ENCODE results near the gene STAMBPL1. TPM values are rescaled to one million over a fixed set of nuclear protein-coding genes. Genes with fewer than 3 reads are reported as not detected.

The STAMBPL1 gene
- total and polyA plus RNA-seq, 10 donors, result 6.2 to 49.4 (median 25.6) TPM

DNA sequence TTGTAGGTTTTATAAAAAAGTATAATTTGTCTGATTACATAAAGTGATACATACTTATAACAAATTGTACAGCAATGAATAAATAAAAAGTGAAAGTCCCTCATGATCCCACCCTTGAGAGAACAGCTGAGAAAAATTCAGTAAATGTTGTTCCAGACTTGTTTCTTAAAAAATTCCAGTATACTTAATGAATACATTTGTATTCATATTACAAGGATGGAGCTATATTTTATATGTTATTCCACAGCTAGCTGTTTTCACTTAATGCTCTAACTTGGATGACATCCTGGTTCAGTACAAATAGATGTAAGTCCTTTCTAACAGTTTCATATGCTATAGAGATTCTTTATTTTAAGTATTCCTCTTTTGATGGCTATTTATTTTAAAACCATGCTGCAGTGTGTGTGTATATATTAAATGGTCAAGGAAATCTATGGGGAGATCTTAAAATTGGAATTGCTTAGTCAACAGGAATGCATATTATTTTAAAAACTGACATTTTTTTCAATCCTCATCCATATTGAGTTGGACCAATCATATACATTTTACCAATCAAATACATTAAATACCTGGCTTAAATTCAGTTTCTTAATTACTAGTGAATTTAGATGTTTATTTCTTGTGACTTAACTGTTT is 8.9 kb downstream of the STAMBPL1 start:
- TF ChIP-seq, protein P1, sequence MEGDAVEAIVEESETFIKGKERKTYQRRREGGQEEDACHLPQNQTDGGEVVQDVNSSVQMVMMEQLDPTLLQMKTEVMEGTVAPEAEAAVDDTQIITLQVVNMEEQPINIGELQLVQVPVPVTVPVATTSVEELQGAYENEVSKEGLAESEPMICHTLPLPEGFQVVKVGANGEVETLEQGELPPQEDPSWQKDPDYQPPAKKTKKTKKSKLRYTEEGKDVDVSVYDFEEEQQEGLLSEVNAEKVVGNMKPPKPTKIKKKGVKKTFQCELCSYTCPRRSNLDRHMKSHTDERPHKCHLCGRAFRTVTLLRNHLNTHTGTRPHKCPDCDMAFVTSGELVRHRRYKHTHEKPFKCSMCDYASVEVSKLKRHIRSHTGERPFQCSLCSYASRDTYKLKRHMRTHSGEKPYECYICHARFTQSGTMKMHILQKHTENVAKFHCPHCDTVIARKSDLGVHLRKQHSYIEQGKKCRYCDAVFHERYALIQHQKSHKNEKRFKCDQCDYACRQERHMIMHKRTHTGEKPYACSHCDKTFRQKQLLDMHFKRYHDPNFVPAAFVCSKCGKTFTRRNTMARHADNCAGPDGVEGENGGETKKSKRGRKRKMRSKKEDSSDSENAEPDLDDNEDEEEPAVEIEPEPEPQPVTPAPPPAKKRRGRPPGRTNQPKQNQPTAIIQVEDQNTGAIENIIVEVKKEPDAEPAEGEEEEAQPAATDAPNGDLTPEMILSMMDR (IDR thresholded peaks at IDR 0.05 in 8 of 11, conservative IDR thresholded peaks at IDR 0.05 in 3 of 11), result no peak
- TF ChIP-seq POLR2A (IDR thresholded peaks at IDR 0.05), result no peak
- no peak for TF ChIP-seq POLR2AphosphoS5 (IDR thresholded peaks at IDR 0.05)
- H3K27ac ChIP-seq, result peak overlapping the region in 1 of 8 donors; percentile 54
- H3K4me1 ChIP-seq, result peaks cover 1 to 99% (median 67%) of the 10 kb centered on the region in 6 donors
- H3K27me3 ChIP-seq (replicated peaks in 1 of 7), result no peaks in the 10 kb centered on the region
- intact Hi-C loops (cut with DNase I; ENCODE audit: low total_unique reads), result loop anchor here (10.0 kb wide), 1 partner anchor 96 kb away; no protein-coding TSS in a partner anchor
- H3K4me3 ChIP-seq, result no peak overlapping the region
- no peaks in the 10 kb centered on the region for H3K9me3 ChIP-seq
- DNase-seq, result no peak
- H3K36me3 ChIP-seq, result peaks cover 0 to 2% (median 0%) of the 10 kb centered on the region in 6 donors

DNA sequence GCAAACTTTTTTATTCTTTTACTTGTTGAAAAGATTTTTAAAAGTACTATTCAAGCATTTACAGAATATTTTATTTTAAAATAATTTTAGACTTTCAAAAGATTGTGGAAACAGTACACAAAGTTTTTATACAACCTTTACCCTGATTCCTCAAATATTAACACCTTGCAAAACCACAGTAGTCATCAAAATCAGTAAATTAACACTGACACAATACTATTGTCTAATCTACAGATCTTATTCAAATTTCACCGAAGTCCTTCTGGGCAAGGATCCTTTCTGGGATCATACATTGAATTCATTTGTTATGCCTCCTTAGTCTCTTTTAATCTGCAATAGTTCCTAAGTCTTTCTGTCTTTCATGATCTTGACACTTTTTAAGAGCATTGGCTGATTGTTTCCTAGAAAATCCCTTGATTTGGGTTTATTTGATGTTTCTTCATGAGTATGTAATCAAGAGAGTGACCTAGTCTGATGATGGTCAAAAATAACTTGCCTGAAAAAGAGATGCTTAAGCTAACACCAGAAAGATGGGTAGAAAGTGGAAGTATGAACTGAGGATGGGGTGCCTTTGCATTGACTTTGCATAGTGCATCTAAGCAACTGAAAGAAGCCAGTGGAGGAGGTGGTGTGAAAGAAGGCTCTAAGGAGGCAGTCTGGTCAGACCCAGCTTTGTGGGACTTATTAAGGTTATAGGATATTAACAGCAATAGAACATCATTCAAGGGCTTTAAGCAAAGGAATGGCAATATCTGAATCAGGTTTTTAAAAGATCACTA is 9.7 kb downstream of the STAMBPL1 start:
- H3K9me3 ChIP-seq, result no peaks in the 10 kb centered on the region
- WGBS, 5 donors, result 74 to 90% (median 83%) methylated on average over 1 of the region's 1 CpG
- H3K27me3 ChIP-seq (replicated peaks in 1 of 7), result no peaks in the 10 kb centered on the region
- intact Hi-C loops (cut with DNase I; ENCODE audit: low total_unique reads), result loop anchor here (10.0 kb wide), 1 partner anchor 95 kb away; no protein-coding TSS in a partner anchor
- H3K27ac ChIP-seq, result no peak overlapping the region
- peaks cover 0 to 97% (median 64%) of the 10 kb centered on the region in 6 donors for H3K4me1 ChIP-seq
- no peak for DNase-seq
- TF ChIP-seq, protein P1 (IDR thresholded peaks at IDR 0.05 in 8 of 11, conservative IDR thresholded peaks at IDR 0.05 in 3 of 11), result no peak
- TF ChIP-seq POLR2A (IDR thresholded peaks at IDR 0.05) (no peak), POLR2AphosphoS5 (IDR thresholded peaks at IDR 0.05) (no peak)
- no peak overlapping the region for H3K4me3 ChIP-seq
- H3K36me3 ChIP-seq, result peaks cover 0 to 6% (median 0%) of the 10 kb centered on the region in 6 donors

DNA sequence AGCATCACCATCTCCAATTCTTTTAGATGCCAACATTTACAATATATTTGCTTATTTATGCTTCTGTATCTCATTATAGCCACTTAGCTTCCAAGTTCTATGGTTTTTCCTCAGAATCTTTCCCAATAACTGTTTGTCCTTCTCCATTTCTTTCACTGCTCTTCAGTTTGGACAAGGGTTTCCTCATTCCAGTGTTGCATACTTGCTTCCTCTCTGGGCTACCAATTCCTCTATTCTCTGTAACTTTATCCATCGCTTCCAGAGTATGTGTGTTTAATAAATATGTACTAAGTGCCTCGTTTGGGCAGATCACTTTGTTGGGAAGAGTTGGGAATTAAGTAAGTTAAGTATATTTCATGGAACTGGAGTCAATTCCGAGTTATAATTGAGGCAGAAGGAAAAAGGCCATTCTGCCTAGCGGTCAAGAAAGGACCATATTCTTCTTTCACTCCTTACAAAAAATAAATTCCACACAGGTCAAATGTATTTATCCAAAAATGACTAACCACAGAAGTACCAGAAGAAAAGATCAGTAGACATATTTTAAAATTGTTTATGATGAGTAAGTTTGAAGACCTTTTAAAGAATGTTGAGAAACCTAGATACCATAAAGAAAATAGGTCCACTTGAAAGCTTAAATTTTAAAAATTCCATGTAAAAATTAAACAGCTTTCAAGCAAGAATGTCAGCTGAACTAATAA is 10.8 kb downstream of the STAMBPL1 start:
- peaks cover 0 to 87% (median 55%) of the 10 kb centered on the region in 6 donors for H3K4me1 ChIP-seq

More for the DNA sequence above, 10.8 kb downstream of the STAMBPL1 start:
- Histone ChIP-seq H3K9me3 (no peaks in the 10 kb centered on the region), H3K4me3 (no peak overlapping the region), H3K27ac (no peak overlapping the region), H3K27me3 (replicated peaks in 1 of 7) (no peaks in the 10 kb centered on the region), H3K36me3 (peaks cover 0 to 6% (median 0%) of the 10 kb centered on the region in 6 donors)
- TF ChIP-seq, protein P1 (IDR thresholded peaks at IDR 0.05 in 8 of 11, conservative IDR thresholded peaks at IDR 0.05 in 3 of 11), result no peak
- TF ChIP-seq POLR2A (IDR thresholded peaks at IDR 0.05) (no peak), POLR2AphosphoS5 (IDR thresholded peaks at IDR 0.05) (no peak)
- 79 to 93% (median 87%) methylated on average over 4 of the region's 4 CpGs for WGBS, 5 donors
- no peak for DNase-seq
- intact Hi-C loops (cut with DNase I; ENCODE audit: low total_unique reads), result no loop called here
